ENCODE data around the gene RSAD2. TPM values are rescaled to one million over a fixed set of nuclear protein-coding genes. Genes with fewer than 3 reads are reported as not detected.

RSAD2 gene
- total RNA-seq, 1 donor from 2014 or later = 0.32 TPM

- intact Hi-C loops (cut with DNase I) = no loop called here
- Histone ChIP-seq H3K4me1 (peaks cover 0 to 9% of the 10 kb centered on the region in 2 donors), H3K27ac (no peak overlapping the region)
These were observed 3.9 kb downstream of the RSAD2 start for GRCh38 chr2:6881516-6881915.

GRCh38 chr2:6883448-6884122 lies 6.0 kb downstream of the RSAD2 start:
- Histone ChIP-seq H3K4me1 (peaks cover 0 to 4% of the 10 kb centered on the region in 2 donors), H3K27ac (no peak overlapping the region), H3K9me3 (no peaks in the 10 kb centered on the region), H3K4me3 (no peak overlapping the region), H3K27me3 (no peaks in the 10 kb centered on the region), H3K36me3 (no peaks in the 10 kb centered on the region)
- DNase-seq (ENCODE audit: low spot score in 2 of 2) = no peak
- intact Hi-C loops (cut with DNase I) = no loop called here
- TF ChIP-seq CTCF (IDR thresholded peaks at IDR 0.05) = no peak

More at GRCh38 chr2:6881516-6881915, 3.9 kb downstream of the RSAD2 start:
- Histone ChIP-seq H3K9me3 (no peaks in the 10 kb centered on the region), H3K27me3 (no peaks in the 10 kb centered on the region), H3K4me3 (no peak overlapping the region), H3K36me3 (no peaks in the 10 kb centered on the region)
- DNase-seq (ENCODE audit: low spot score in 2 of 2) = no peak
- no peak for TF ChIP-seq CTCF (IDR thresholded peaks at IDR 0.05)

GRCh38 chr2:6885551-6885950 lies 8.0 kb downstream of the RSAD2 start:
- no peaks in the 10 kb centered on the region for H3K27me3 ChIP-seq
- H3K9me3 ChIP-seq = no peaks in the 10 kb centered on the region
- H3K27ac ChIP-seq = no peak overlapping the region
- intact Hi-C loops (cut with DNase I) = no loop called here
- TF ChIP-seq CTCF (IDR thresholded peaks at IDR 0.05) = no peak
- no peaks in the 10 kb centered on the region for H3K36me3 ChIP-seq
- no peaks in the 10 kb centered on the region for H3K4me1 ChIP-seq
- H3K4me3 ChIP-seq = no peak overlapping the region
- DNase-seq (ENCODE audit: low spot score in 2 of 2) = no peak

- Histone ChIP-seq H3K4me3 (no peak overlapping the region), H3K36me3 (no peaks in the 10 kb centered on the region), H3K9me3 (no peaks in the 10 kb centered on the region), H3K4me1 (no peaks in the 10 kb centered on the region), H3K27me3 (no peaks in the 10 kb centered on the region), H3K27ac (no peak overlapping the region)
- no peak for DNase-seq (ENCODE audit: low spot score in 2 of 2)
- TF ChIP-seq CTCF (IDR thresholded peaks at IDR 0.05) = no peak
- intact Hi-C loops (cut with DNase I) = no loop called here
These were observed 8.4 kb downstream of the RSAD2 start for GRCh38 chr2:6885968-6886367.

- intact Hi-C loops (cut with DNase I) = no loop called here
- Histone ChIP-seq H3K4me3 (no peak overlapping the region), H3K36me3 (no peaks in the 10 kb centered on the region), H3K27me3 (no peaks in the 10 kb centered on the region), H3K9me3 (no peaks in the 10 kb centered on the region), H3K27ac (no peak overlapping the region), H3K4me1 (no peaks in the 10 kb centered on the region)
- DNase-seq (ENCODE audit: low spot score in 2 of 2) = no peak
- no peak for TF ChIP-seq CTCF (IDR thresholded peaks at IDR 0.05)
These were observed 10.2 kb downstream of the RSAD2 start for GRCh38 chr2:6887751-6888192.

Measured in ascending aorta (tissue), 2 donors.